Panc1 (cell line): ENCODE data around the gene FREM1. TPM values are rescaled to one million over a fixed set of nuclear protein-coding genes. Genes with fewer than 3 reads are reported as not detected.

ENCODE experiments used
- ATAC-seq: fragments of 200-7000 bp; cut with Tn5 transposase; 2 replicates; pipeline ENCODE4 v1.9.1; 2020; ENCODE audit warnings: mild to moderate bottlenecking, moderate library complexity
- BruUV-seq: library from RNA; stranded (reverse); fragments of 400-500 nt; replicated peaks from 2 replicates; lab custom pipeline; 2021; lab: Mats Ljungman, UMichigan
- CTCF ChIA-PET: fragments of 300-600 bp; sonication (Branson Sonifier 250); formaldehyde crosslinking; loops from one replicate; lab custom pipeline; 2022; ENCODE audit warnings: antibody characterized with exemption; lab: Charles Lee
- POLR2A ChIA-PET: fragments of 300-600 bp; sonication (Branson Sonifier 250); formaldehyde crosslinking; loops from one replicate; lab custom pipeline; 2022; ENCODE audit warnings: antibody characterized with exemption; lab: Charles Lee
- DNase-seq: peaks from one replicate; pipeline ENCODE4 v3.0.0-alpha.2; 2010; ENCODE audit warnings: low read depth, low spot score
- H3K27ac ChIP-seq: 2 replicates; pipeline ENCODE4 v1.5.1; 2011; ENCODE audit warnings: mild to moderate bottlenecking, low read length, inconsistent platforms
- H3K27me3 ChIP-seq: fragments of 200-500 bp; sonication (Bioruptor generic); 2 replicates; pipeline ENCODE4 v1.6.0; 2014; ENCODE audit warnings: low read length, inconsistent platforms; ENCODE audit not compliant: control insufficient read depth, insufficient read depth
- H3K36me3 ChIP-seq: fragments of 200-500 bp; sonication (Bioruptor generic); 2 replicates; pipeline ENCODE4 v1.5.1; 2014; ENCODE audit warnings: inconsistent platforms, mild to moderate bottlenecking, low read length, moderate library complexity; ENCODE audit not compliant: control insufficient read depth, insufficient read depth
- H3K4me1 ChIP-seq: 2 replicates; pipeline ENCODE4 v1.5.1; 2011; ENCODE audit warnings: inconsistent platforms, mild to moderate bottlenecking, low read length, moderate library complexity; ENCODE audit not compliant: control insufficient read depth, insufficient read depth
- H3K4me3 ChIP-seq, 2 experiments: 2 replicates each; pipeline ENCODE4 v1.5.1; 2011 to 2012; ENCODE audit warnings: low read depth in 2 of 2, low read length in 2 of 2, mild to moderate bottlenecking in 2 of 2, inconsistent platforms in 1 of 2, moderate library complexity in 1 of 2
- H3K9me3 ChIP-seq: fragments of 200-500 bp; sonication (Bioruptor generic); 2 replicates; pipeline ENCODE4 v1.5.1; 2014; ENCODE audit warnings: low read depth, mild to moderate bottlenecking, inconsistent platforms, low read length, moderate library complexity; ENCODE audit not compliant: control insufficient read depth, insufficient read depth
- CTCF ChIP-seq: fragments of 450-650 bp; IDR thresholded peaks from 2 replicates; pipeline ENCODE4 v1.5.1; 2017; ENCODE audit warnings: mild to moderate bottlenecking
- POLR2AphosphoS5 ChIP-seq: IDR thresholded peaks from 2 replicates; pipeline ENCODE4 v1.6.1; 2012; ENCODE audit warnings: mild to moderate bottlenecking, low read depth, low read length, moderate library complexity
- REST ChIP-seq, 2 experiments: IDR thresholded peaks; 2 replicates each; pipeline ENCODE4 v1.6.1; 2011 to 2012; ENCODE audit warnings: low read depth in 2 of 2, control low read depth in 1 of 2, low read length in 1 of 2, mild to moderate bottlenecking in 1 of 2, moderate library complexity in 1 of 2; ENCODE audit not compliant: insufficient read depth in 1 of 2
- SIN3A ChIP-seq: IDR thresholded peaks from 2 replicates; pipeline ENCODE4 v1.6.1; 2012; ENCODE audit warnings: low read depth, mild to moderate bottlenecking, low read length, moderate library complexity, borderline replicate concordance; ENCODE audit not compliant: insufficient read depth
- TCF7L2 ChIP-seq: IDR thresholded peaks from 2 replicates; pipeline ENCODE4 v1.6.1; 2011; ENCODE audit warnings: mild to moderate bottlenecking, low read depth, low read length, inconsistent platforms
- in situ Hi-C: cut with HindIII; loops from 2 replicates; pipeline ENCODE4 v1.10.0; 2016; ENCODE audit warnings: low sequenced_read_pairs, low pct_unique_long_range_greater_than_20kb
- intact Hi-C: fragments of 100-400 bp; cut with micrococcal nuclease; formaldehyde crosslinking; loops from one replicate; pipeline ENCODE4 v1.10.0; 2022; ENCODE audit not compliant: unreplicated experiment
- total RNA-seq: library from RNA; stranded (reverse); gene quantifications from one replicate; pipeline ENCODE4 v1.2.1, GENCODE V29; 2021; ENCODE audit not compliant: unreplicated experiment

Gene FREM1
- total RNA-seq, 1 experiment from 2014 or later, result not detected

GRCh38 chr9:14827805-14828204 lies 82.4 kb downstream of the FREM1 start:
- in situ Hi-C loops, result no loop called here
- BruUV-seq, result no TSS peak
- ATAC-seq, result no peak

GRCh38 chr9:14824481-14824880 lies 85.7 kb downstream of the FREM1 start:
- ATAC-seq, result no peak
- DNase-seq, result no peak
- in situ Hi-C loops, result no loop called here
- BruUV-seq, result no TSS peak
- no peaks in the 10 kb centered on the region for H3K9me3 ChIP-seq
- no peak for TF ChIP-seq REST (IDR thresholded peaks at IDR 0.05; ENCODE audit: insufficient read depth in 1 of 2, low read depth in 2 of 2, low read length in 1 of 2)
- no peak for TF ChIP-seq CTCF
- no peak for TF ChIP-seq POLR2AphosphoS5
- TF ChIP-seq SIN3A, result no peak
- no peak for TF ChIP-seq TCF7L2
- no peaks in the 10 kb centered on the region for H3K4me1 ChIP-seq
- POLR2A ChIA-PET, result no interaction called here
- no peak overlapping the region for H3K27ac ChIP-seq
- intact Hi-C loops, result no loop called here
- no peaks in the 10 kb centered on the region for H3K27me3 ChIP-seq
- CTCF ChIA-PET, result no interaction called here
- H3K4me3 ChIP-seq, result no peak overlapping the region
- no peaks in the 10 kb centered on the region for H3K36me3 ChIP-seq

More at GRCh38 chr9:14827805-14828204, 82.4 kb downstream of the FREM1 start:
- no peak for DNase-seq
- intact Hi-C loops, result no loop called here
- no peaks in the 10 kb centered on the region for H3K9me3 ChIP-seq
- H3K4me3 ChIP-seq, result no peak overlapping the region
- POLR2A ChIA-PET, result interaction anchor here (0.7 kb wide), 1 partner anchor 158 kb away, joined by 3 read pairs; no protein-coding TSS in a partner anchor
- no peak overlapping the region for H3K27ac ChIP-seq
- H3K36me3 ChIP-seq, result no peaks in the 10 kb centered on the region
- H3K27me3 ChIP-seq, result no peaks in the 10 kb centered on the region
- CTCF ChIA-PET, result no interaction called here
- no peak for TF ChIP-seq POLR2AphosphoS5
- H3K4me1 ChIP-seq, result no peaks in the 10 kb centered on the region

- BruUV-seq, result no TSS peak
- DNase-seq (no peak), ATAC-seq (no peak)
- in situ Hi-C loops, result no loop called here
- intact Hi-C loops, result no loop called here
- Histone ChIP-seq H3K4me1 (no peaks in the 10 kb centered on the region), H3K27me3 (no peaks in the 10 kb centered on the region), H3K36me3 (no peaks in the 10 kb centered on the region), H3K4me3 (no peak overlapping the region), H3K27ac (no peak overlapping the region), H3K9me3 (no peaks in the 10 kb centered on the region)
- POLR2A ChIA-PET, result no interaction called here
- CTCF ChIA-PET, result no interaction called here
- TF ChIP-seq CTCF (no peak), SIN3A (no peak), POLR2AphosphoS5 (no peak), REST (IDR thresholded peaks at IDR 0.05; ENCODE audit: insufficient read depth in 1 of 2, low read depth in 2 of 2, low read length in 1 of 2) (no peak), TCF7L2 (no peak)
Measured at GRCh38 chr9:14823800-14824199, 86.4 kb downstream of the FREM1 start.
